HG03103 (cell line): ENCODE data around the gene EXOC4.
"Not testable (repeated sequence)": the region's sequence is repeated elsewhere in the genome, so short reads cannot be mapped to it uniquely, and the experiment has no call there.

Experiments
- ATAC-seq: cut with Tn5 transposase; IDR thresholded peaks from one replicate; pipeline ENCODE4 v1.9.1; 2021; ENCODE audit warnings: low read depth; ENCODE audit not compliant: unreplicated experiment

Gene EXOC4

GRCh38 chr7:133252858-133253518, at the start of gene EXOC4:
Gene EXOC4 (plus strand): TSS chr7:133253078.
- ATAC-seq = peak; percentile 96

GRCh38 chr7:133203490-133203889, 49.4 kb upstream of the EXOC4 start:
- no peak for ATAC-seq

- ATAC-seq = no peak
Measured at GRCh38 chr7:133207687-133208086, 45.2 kb upstream of the EXOC4 start.

- ATAC-seq = not testable (repeated sequence)
Measured at GRCh38 chr7:133210817-133211216, 42.1 kb upstream of the EXOC4 start.

- not testable (repeated sequence) for ATAC-seq
Measured at GRCh38 chr7:133213772-133214171, 39.1 kb upstream of the EXOC4 start.

GRCh38 chr7:133217773-133218172, 35.1 kb upstream of the EXOC4 start:
- no peak for ATAC-seq

- ATAC-seq = no peak
Measured at GRCh38 chr7:133230591-133231194, 22.2 kb upstream of the EXOC4 start.

- no peak for ATAC-seq
Measured at GRCh38 chr7:133233142-133233541, 19.7 kb upstream of the EXOC4 start.

GRCh38 chr7:133234961-133235875, 17.7 kb upstream of the EXOC4 start:
- ATAC-seq = no peak

- no peak for ATAC-seq
Measured at GRCh38 chr7:133237545-133237944, 15.3 kb upstream of the EXOC4 start.

- ATAC-seq = no peak
Measured at GRCh38 chr7:133240302-133240701, 12.6 kb upstream of the EXOC4 start.

GRCh38 chr7:133246558-133246957, 6.3 kb upstream of the EXOC4 start:
- ATAC-seq = no peak

- no peak for ATAC-seq
Measured at GRCh38 chr7:133248901-133249300, 4.0 kb upstream of the EXOC4 start.

- no peak for ATAC-seq
Measured at GRCh38 chr7:133252506-133252857, 396 bp upstream of the EXOC4 start.

GRCh38 chr7:133253519-133253875, 619 bp downstream of the EXOC4 start:
- no peak for ATAC-seq

- no peak for ATAC-seq
Measured at GRCh38 chr7:133255486-133255885, 2.6 kb downstream of the EXOC4 start.

- ATAC-seq = no peak
Measured at GRCh38 chr7:133258174-133258573, 5.3 kb downstream of the EXOC4 start.

- no peak for ATAC-seq
Measured at GRCh38 chr7:133265821-133266220, 12.9 kb downstream of the EXOC4 start.

GRCh38 chr7:133268355-133268754, 15.5 kb downstream of the EXOC4 start:
- no peak for ATAC-seq

- no peak for ATAC-seq
Measured at GRCh38 chr7:133272336-133272735, 19.5 kb downstream of the EXOC4 start.

GRCh38 chr7:133273227-133273626, 20.3 kb downstream of the EXOC4 start:
- ATAC-seq = no peak

GRCh38 chr7:133274265-133274664, 21.4 kb downstream of the EXOC4 start:
- ATAC-seq = no peak
